Lung (tissue), 16 donors: Measurements from ENCODE around the gene KCNH6. TPM values are rescaled to one million over a fixed set of nuclear protein-coding genes. Genes with fewer than 3 reads are reported as not detected.

Experiments
- ATAC-seq: fragments of 200-7000 bp; cut with Tn5 transposase; one replicate; pipeline ENCODE4 v1.9.1; 2020; ENCODE audit warnings: moderate number of reproducible peaks; ENCODE audit not compliant: insufficient read depth, low FRiP score
- DNase-seq, 3 donors: peaks; one replicate each; pipeline ENCODE4 v3.0.0-alpha.2; 2013 to 2017
- H3K27ac ChIP-seq, 2 donors: one replicate each; pipeline ENCODE4 v1.5.1; 2013; ENCODE audit warnings: mild to moderate bottlenecking in 2 of 2, moderate library complexity in 2 of 2, control low read depth in 1 of 2, inconsistent platforms in 1 of 2, low read depth in 1 of 2, low read length in 1 of 2
- H3K27me3 ChIP-seq, 3 donors: one replicate each; pipeline ENCODE4 v1.5.1; 2013; ENCODE audit warnings: low read length in 2 of 3; ENCODE audit not compliant: control insufficient read depth in 3 of 3, insufficient read depth in 3 of 3
- H3K36me3 ChIP-seq, 4 donors: one replicate each; pipeline ENCODE4 v1.5.1; 2013; ENCODE audit warnings: low read length in 4 of 4, mild to moderate bottlenecking in 1 of 4, moderate library complexity in 1 of 4; ENCODE audit not compliant: control insufficient read depth in 4 of 4, insufficient read depth in 4 of 4
- H3K4me1 ChIP-seq, 5 donors: one replicate each; pipeline ENCODE4 v1.5.1; 2013; ENCODE audit warnings: low read length in 5 of 5, mild to moderate bottlenecking in 2 of 5, moderate library complexity in 1 of 5; ENCODE audit not compliant: control insufficient read depth in 5 of 5, insufficient read depth in 5 of 5
- H3K4me3 ChIP-seq: one replicate; pipeline ENCODE4 v1.5.1; 2013; ENCODE audit warnings: mild to moderate bottlenecking, control low read depth, moderate library complexity
- H3K9ac ChIP-seq, 2 donors: one replicate each; pipeline ENCODE4 v1.5.1; 2013; ENCODE audit warnings: low read length in 2 of 2, control low read depth in 1 of 2; ENCODE audit not compliant: insufficient read depth in 1 of 2
- H3K9me3 ChIP-seq, 4 donors: one replicate each; pipeline ENCODE4 v1.5.1; 2013; ENCODE audit warnings: low read length in 3 of 4, mild to moderate bottlenecking in 1 of 4, moderate library complexity in 1 of 4; ENCODE audit not compliant: control insufficient read depth in 4 of 4, insufficient read depth in 3 of 4
- WGBS, 2 donors: extraction: QIAGEN DNeasy Blood & Tissue Kit; methylation state at CpG; one replicate each; pipeline ENCODE4 v1.1.7; 2013; 5-methylcytosine and 5-hydroxymethylcytosine counted together
- long read RNA-seq, 5 donors: transcript quantifications; one replicate each; lab custom pipeline, GENCODE V29; 2026
- polyA plus RNA-seq, 2 donors: library from polyadenylated mRNA; stranded (reverse); fragments of 200-250 nt; gene quantifications; one replicate each; pipeline ENCODE4 v1.2.1, GENCODE V29; 2013
- total RNA-seq, 2 donors: library from RNA; depleted of rRNA in 1 of 2; stranded (reverse); fragments of >200 nt in 1 of 2; gene quantifications; one replicate each; pipeline ENCODE4 v1.2.1, GENCODE V29; 2014 to 2021
- TF ChIP-seq, protein P1 (sequence below): IDR thresholded peaks from 2 replicates; pipeline ENCODE4 v1.5.1; 2012; ENCODE audit warnings: mild to moderate bottlenecking; ENCODE audit errors: control extremely low read depth, extremely low read depth
- donor health status: control.
- donor health status: control.
- donor health status: Bipolar disorder and iron deficiency.
- donor health status: healthy.
- donor health status: DM: yes; HTN: yes; CAD: no.

Gene KCNH6, protein sequence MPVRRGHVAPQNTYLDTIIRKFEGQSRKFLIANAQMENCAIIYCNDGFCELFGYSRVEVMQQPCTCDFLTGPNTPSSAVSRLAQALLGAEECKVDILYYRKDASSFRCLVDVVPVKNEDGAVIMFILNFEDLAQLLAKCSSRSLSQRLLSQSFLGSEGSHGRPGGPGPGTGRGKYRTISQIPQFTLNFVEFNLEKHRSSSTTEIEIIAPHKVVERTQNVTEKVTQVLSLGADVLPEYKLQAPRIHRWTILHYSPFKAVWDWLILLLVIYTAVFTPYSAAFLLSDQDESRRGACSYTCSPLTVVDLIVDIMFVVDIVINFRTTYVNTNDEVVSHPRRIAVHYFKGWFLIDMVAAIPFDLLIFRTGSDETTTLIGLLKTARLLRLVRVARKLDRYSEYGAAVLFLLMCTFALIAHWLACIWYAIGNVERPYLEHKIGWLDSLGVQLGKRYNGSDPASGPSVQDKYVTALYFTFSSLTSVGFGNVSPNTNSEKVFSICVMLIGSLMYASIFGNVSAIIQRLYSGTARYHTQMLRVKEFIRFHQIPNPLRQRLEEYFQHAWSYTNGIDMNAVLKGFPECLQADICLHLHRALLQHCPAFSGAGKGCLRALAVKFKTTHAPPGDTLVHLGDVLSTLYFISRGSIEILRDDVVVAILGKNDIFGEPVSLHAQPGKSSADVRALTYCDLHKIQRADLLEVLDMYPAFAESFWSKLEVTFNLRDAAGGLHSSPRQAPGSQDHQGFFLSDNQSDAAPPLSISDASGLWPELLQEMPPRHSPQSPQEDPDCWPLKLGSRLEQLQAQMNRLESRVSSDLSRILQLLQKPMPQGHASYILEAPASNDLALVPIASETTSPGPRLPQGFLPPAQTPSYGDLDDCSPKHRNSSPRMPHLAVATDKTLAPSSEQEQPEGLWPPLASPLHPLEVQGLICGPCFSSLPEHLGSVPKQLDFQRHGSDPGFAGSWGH
- total RNA-seq: 1 to 10 TPM in 1 of 2 donors, under 1 TPM in 1; 0.55 to 1.6 TPM
- polyA plus RNA-seq: under 1 TPM; 0.05 to 0.06 TPM
- long read RNA-seq, donor 1: 0 reads
- long read RNA-seq, donor 2: 0 reads
- long read RNA-seq, donor 3: 0 reads
- long read RNA-seq, donor 4: 0 reads
- long read RNA-seq, donor 5: 0 reads

DNA sequence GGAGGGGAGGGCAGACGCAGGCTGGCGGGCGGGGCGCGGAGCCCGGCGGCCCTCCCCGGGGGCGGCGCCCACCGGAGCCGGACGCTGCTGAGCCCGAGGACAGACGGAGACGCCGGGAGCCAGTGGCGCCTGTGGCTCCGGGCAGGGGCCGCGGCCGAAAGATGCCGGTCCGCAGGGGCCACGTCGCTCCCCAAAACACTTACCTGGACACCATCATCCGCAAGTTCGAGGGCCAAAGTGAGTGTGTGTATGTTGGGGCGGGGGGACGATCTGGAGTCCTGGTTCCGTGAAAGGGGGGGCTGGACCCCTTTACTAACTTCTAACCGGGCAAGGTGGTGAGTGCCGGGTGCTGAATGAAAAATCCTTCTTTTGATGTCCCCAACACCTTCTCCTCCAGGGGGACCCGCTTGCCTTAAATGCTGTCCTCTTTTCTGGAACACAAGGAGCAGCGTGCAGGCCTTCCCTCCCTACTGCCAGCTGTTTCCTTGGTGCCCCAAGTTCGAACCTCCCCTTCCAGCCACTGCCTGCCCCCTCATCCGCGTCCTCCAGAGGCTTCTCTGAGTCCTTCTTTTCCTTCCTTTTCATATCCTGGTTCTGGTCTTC, at the start of gene KCNH6:
TSS of gene KCNH6 (plus strand) at position 106 of the 603 bp plus-strand sequence. CDS start at position 162, 56 bp downstream.
- H3K36me3 ChIP-seq: no peaks in the 10 kb centered on the region
- 9 to 12% methylated on average over 22 to 38 of the region's 38 CpGs for WGBS, 2 donors
- no peak within 1 kb of the TSS for H3K27ac ChIP-seq
- no peak for ATAC-seq
- no peak for DNase-seq
- TF ChIP-seq, protein P1, sequence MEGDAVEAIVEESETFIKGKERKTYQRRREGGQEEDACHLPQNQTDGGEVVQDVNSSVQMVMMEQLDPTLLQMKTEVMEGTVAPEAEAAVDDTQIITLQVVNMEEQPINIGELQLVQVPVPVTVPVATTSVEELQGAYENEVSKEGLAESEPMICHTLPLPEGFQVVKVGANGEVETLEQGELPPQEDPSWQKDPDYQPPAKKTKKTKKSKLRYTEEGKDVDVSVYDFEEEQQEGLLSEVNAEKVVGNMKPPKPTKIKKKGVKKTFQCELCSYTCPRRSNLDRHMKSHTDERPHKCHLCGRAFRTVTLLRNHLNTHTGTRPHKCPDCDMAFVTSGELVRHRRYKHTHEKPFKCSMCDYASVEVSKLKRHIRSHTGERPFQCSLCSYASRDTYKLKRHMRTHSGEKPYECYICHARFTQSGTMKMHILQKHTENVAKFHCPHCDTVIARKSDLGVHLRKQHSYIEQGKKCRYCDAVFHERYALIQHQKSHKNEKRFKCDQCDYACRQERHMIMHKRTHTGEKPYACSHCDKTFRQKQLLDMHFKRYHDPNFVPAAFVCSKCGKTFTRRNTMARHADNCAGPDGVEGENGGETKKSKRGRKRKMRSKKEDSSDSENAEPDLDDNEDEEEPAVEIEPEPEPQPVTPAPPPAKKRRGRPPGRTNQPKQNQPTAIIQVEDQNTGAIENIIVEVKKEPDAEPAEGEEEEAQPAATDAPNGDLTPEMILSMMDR: no peak
- peaks cover 0 to 5% (median 0%) of the 10 kb centered on the region in 5 donors for H3K4me1 ChIP-seq
- H3K4me3 ChIP-seq: no peak within 1 kb of the TSS
- peaks cover 0 to 10% (median 2%) of the 10 kb centered on the region in 3 donors for H3K27me3 ChIP-seq
- no peaks in the 10 kb centered on the region for H3K9me3 ChIP-seq
- H3K9ac ChIP-seq: no peak within 1 kb of the TSS

DNA sequence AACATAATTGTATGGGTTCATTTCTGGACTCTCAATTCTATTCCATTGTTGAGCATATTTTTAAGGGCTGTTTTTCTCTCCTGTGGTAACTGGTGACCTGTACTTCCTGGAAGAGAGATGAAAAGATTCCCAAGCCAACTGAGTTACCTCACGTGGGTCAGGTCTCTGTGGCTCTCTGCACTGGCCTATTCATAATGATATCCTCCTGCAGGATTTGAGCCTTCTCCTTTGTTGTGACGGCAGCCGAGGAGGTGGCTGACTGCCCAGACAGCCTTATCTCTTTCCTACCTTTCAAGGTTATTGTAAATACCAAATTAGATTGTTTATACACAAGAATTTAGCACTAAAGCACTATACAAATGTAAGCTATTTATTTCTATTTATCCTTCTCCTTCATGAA, 49.0 kb upstream of the KCNH6 start:
- 30 to 61% methylated on average over 3 of the region's 3 CpGs for WGBS, 2 donors
- ATAC-seq (no peak), DNase-seq (peak in 1 of 3 donors; percentile 56)
- H3K4me3 ChIP-seq: no peak overlapping the region
- H3K4me1 ChIP-seq: peaks cover 0 to 10% (median 5%) of the 10 kb centered on the region in 5 donors
- H3K27ac ChIP-seq: no peak overlapping the region
- H3K27me3 ChIP-seq: peaks cover 0 to 30% (median 29%) of the 10 kb centered on the region in 3 donors
- no peaks in the 10 kb centered on the region for H3K9me3 ChIP-seq
- TF ChIP-seq, protein P1: no peak
- no peaks in the 10 kb centered on the region for H3K36me3 ChIP-seq
- no peak overlapping the region for H3K9ac ChIP-seq

DNA sequence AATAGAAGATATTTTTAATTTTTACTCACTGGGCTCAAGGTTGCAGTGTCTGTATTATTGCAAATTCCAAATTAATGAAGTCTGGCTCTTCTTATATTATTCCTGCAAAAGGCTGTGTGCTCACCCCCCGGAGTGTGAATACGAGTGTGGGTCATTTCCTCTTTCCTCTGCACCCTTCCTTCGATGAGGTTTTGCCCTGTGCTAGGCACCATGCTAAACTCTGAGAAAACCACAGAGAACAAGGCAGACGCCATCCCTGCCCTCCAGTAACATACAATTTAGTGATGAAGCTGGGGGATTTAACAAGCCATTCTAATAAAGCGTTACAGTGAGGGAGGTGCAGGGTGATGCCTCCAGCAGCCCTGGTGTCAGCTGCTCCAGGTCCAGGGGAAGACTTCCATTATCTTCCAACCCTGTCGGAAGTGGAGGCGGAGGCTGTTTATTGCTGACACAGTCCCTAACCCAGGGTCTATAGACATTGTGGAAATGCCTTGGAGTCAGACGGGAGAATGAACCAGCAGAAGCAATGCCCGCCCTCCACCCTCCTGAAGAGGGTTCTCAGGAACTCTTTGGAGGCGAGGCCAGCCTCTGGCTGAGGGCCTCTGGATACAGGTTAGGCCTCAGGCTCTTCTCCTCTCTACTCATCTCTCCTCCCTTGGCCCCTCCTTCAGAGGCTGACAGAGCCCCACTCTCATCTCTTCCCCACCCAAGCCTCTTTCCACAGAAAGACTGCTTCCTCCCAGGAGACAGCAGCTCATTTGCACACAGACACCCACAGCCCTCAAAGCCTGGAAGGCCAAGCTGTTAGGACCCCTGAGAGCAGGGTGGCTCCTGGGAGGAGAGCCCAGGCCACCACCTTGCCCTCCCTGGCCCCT, 48.3 kb upstream of the KCNH6 start:
- no peak overlapping the region for H3K9ac ChIP-seq
- peaks cover 0 to 15% (median 5%) of the 10 kb centered on the region in 5 donors for H3K4me1 ChIP-seq
- 57 to 58% methylated on average over 10 of the region's 10 CpGs for WGBS, 2 donors
- ATAC-seq: no peak
- peaks cover 0 to 30% (median 29%) of the 10 kb centered on the region in 3 donors for H3K27me3 ChIP-seq
- peak in 1 of 3 donors; percentile 30 for DNase-seq
- TF ChIP-seq, protein P1: no peak
- no peaks in the 10 kb centered on the region for H3K36me3 ChIP-seq
- H3K4me3 ChIP-seq: no peak overlapping the region
- H3K9me3 ChIP-seq: no peaks in the 10 kb centered on the region
- peak overlapping the region in 1 of 2 donors; percentile 34 for H3K27ac ChIP-seq
